ENCODE results near the gene ASB13.
"Not testable (repeated sequence)": the region's sequence is repeated elsewhere in the genome, so short reads cannot be mapped to it uniquely, and the experiment has no call there.

DNA sequence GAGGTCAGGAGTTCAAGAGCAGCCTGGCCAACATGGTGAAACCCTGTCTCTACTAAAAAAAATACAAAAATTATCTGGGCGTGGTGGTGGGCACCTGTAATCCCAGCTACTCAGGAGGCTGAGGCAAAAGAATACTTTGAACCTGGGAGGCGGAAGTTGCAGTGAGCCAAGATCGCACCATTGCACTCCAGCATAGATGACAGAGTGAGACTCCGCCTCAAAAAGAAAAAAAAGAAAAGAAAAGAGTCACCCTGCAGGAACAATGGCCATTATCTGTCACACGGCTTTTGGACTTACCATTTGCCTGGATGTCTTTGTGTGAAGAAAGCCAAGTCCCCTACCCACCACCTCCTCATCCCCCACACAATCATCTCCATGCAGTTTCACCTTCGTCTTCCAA lies 73.0 kb downstream of the ASB13 start:
- not testable (repeated sequence) for TF ChIP-seq POLR2A (IDR thresholded peaks at IDR 0.05)
- TF ChIP-seq, protein P1, sequence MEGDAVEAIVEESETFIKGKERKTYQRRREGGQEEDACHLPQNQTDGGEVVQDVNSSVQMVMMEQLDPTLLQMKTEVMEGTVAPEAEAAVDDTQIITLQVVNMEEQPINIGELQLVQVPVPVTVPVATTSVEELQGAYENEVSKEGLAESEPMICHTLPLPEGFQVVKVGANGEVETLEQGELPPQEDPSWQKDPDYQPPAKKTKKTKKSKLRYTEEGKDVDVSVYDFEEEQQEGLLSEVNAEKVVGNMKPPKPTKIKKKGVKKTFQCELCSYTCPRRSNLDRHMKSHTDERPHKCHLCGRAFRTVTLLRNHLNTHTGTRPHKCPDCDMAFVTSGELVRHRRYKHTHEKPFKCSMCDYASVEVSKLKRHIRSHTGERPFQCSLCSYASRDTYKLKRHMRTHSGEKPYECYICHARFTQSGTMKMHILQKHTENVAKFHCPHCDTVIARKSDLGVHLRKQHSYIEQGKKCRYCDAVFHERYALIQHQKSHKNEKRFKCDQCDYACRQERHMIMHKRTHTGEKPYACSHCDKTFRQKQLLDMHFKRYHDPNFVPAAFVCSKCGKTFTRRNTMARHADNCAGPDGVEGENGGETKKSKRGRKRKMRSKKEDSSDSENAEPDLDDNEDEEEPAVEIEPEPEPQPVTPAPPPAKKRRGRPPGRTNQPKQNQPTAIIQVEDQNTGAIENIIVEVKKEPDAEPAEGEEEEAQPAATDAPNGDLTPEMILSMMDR (IDR thresholded peaks at IDR 0.05) = not testable (repeated sequence)
